Measurements from ENCODE around the gene MPI.
A peak's percentile ranks its signal among the peaks of the same experiment; 100 is the strongest.
"Not testable (repeated sequence)": the region's sequence is repeated elsewhere in the genome, so short reads cannot be mapped to it uniquely, and the experiment has no call there.

The MPI gene

DNA sequence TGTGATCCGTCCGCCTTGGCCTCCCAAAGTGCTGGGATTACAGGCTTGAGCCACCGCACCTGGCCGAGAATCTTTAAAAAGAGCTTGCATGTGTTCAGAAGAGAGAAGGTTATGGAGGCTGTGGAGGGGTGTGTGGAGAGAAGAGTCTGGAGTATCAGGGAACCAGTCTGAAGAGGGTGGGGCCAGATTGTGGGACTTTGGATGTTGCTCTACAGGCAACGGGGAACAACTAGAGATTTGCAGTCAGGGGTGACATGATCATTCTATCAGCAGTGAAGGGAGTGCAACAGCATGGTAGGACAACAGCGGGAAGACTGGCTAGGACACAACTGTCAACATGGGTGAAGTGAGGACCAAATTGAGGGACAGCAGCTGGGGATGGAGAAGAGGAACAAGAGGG is 25.5 kb upstream of the MPI start:
- DNase-seq: no peak

- DNase-seq: no peak
Measured at GRCh38 chr15:74865316-74865715, 24.5 kb upstream of the MPI start.

DNA sequence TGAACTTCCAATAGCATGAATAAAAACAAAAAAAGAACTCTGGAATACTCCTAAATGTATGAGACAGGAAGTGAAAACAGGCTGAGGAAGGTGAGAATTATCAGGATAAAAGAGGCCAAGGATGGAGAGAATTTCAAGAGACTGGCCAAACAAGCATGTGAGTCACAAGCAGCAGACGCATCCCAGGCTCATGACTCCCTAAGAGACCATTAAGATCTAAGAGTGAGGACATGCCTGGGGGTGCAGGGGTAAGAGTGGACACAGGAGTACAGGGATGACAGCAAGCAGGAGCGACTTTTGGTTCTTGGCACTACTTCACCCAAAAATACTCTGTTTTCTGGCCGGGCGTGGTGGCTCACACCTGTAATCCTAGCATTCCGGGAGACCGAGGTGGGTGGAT is 23.8 kb upstream of the MPI start:
- DNase-seq: no peak

GRCh38 chr15:74867466-74868038 is 22.3 kb upstream of the MPI start:
- no peak for DNase-seq

DNA sequence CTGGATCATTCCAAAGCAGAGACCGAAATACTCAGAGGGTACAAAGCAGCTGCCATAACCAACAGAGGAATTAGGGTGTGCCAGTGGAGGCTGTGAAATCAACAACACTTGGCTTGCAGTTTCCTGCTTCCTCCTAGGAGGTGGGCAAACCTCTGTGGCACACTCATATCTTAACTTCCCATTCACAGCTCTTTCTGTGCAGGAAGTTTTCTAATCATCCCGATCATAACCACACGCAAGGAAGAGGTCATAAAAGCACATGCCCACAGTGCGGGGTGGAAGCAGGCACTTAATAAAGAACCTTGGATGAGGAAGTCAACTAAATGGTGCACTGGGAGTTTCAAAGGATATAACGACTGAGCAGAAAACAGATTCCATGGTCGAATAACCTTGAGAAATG is 21.8 kb upstream of the MPI start:
- DNase-seq: no peak

- no peak for DNase-seq
Measured at GRCh38 chr15:74869372-74869725, 20.5 kb upstream of the MPI start.

DNA sequence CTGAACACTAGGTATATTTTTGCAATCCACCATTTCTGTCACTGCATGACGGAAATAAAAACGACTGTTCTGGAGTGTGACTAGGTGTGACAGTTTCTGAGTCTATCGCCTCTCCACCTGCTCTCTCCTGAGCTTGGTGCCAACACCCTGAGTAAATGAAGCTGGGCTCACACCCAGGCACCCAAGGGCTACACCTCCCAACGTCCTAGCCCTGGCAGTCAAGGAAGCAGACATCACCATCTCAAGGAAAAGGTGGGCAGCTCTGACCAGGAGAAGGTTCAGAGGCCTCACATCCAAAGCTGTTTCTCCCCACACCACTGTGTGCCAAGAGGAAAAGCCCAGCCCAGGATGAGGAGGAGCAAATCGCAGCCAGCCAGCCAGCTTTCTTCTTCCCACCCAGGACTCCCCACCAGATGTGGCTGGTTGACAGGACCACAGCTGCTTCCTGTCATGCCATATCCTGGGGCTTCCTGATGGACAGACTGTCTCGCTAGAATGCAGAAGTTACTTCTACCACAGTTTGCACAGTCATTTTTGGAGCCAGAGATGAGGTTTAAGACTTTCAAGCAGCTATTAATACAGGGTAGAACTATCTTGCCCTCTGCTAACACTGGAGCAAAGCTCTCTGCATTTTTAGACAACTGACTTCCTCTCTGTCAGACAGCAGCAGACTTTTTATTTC is 20.0 kb upstream of the MPI start:
- no peak for DNase-seq

DNA sequence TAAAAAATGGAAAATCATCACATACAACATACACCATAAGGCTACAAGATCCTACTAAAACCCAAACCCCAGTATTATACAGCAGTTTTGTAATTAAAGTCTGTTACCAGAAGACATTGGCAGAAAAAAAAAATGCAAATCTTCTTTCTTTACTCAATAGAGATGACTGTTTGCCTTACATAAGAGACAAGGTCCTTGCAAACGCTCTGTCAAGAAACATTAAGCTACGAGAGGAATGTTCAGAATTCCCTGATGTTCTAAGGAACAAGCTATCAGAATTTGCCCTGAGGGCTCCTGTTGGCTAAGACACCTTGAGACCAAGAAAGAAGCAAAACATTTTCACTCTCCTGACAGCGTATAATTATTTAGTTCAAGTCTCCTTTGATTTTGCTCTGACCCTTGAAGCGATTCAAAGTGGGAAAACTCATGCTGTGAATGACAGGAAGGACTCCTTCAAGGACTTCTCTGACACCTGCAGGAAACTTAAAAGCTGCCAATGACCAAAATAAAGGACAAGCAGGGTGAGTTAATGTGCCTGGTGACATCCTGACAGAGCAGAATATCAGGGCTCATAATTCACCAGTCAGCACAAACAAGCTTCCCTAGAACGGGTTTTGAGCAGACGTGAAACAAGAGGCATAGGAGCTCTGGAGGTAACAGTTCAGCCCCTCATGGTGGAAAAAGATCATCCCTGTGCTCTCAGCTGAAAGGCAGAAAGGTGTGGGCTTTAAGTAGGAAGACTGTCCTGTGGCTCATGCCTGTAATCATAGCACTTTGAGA is 19.2 kb upstream of the MPI start:
- DNase-seq: no peak

DNA sequence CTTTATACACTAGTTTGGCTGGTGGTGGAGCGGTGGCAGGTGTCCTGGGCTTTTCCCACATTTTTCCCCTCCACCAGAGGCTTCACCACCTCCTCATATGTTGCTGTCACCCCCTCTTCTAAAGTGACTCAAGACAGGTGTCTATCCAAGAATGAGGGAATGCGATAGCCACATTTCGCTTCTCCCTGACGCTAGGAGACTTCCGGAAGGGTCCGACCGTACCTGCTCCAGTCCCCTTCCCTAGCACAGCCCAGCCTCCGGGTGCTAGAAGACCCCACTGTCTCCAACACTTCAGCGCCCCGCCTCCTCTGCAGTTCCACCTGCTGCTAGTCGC is 17.2 kb upstream of the MPI start:
- no peak for DNase-seq

DNA sequence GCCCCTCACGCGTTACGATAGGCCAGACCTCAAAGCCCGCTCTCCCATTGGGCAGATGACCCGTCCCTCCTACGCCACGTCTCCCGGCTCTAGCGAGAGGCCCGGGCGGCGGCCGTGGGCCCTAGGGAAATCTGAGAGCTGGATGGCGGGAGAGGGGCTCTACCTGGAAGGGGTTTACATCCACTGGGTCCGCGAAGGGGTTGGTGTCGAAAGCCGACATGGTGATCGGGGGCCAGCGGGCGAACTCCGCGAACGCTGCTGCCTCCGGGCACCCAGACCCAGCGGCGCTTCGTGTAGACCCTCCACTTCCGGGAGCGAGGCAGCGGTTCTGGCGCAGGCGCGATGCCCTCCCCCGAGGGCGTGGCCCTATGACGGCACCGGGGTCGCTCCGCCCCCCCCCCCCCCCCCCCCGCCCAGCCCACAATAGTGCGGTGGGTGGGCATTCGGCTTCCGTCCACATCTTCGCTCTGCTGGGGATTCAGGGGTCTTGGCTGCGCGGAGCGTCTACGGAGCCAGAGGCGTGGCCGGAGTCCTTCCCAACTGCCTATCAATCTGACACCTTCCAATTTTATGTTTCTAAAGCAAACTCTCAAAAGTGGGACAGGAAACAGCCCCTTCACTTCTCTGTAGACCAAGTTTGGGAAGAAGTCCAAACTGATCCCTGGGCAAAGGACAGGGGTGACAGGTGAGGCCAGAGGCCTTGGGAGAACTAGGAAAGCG is 16.6 kb upstream of the MPI start, which contains the start of gene SCAMP2:
TSS of gene SCAMP2 (minus strand) at position 330 of the 720 bp plus-strand sequence. CDS start at position 220, 110 bp downstream.
- peak; percentile 79 for DNase-seq

- DNase-seq: no peak
Measured at GRCh38 chr15:74873756-74874424, 16.0 kb upstream of the MPI start.

DNA sequence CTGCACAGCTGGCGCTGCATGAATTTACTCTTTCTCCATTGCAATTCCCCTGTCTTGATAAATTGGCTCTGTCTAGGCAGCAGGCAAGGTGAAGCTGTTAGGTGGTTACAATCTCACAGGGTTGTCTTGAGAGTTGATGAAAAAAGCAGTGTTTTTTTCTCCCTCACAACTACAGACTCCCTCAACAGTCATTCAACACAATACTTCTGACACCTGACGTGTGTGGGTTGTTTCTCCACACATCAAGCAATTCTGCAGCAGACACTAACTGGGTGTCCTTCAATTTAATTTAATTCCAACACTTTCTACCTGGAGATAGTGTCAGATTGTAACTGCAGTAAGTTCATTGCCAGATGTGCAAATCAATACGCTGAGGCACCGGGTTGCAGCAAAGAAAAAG is 11.6 kb upstream of the MPI start:
- no peak for DNase-seq

DNA sequence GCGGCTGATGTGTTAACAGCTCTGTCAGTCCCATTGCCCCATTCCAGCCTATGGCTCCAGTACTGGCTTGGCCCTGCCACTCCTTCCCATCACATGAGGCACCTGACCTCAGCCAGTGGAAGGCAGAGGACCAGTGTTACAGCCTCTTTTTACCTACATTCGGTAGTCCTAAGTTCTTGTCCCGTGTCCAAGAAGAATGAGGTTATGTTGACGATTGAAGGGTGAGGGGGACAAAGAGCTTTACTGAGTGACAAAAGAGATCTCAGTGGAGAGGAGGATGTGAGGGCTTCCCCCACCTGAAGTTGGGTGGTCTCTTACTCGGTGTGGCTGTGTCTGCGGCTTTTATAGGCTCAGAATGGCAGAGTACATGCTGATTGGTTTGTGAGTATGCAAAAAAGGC is 7.3 kb upstream of the MPI start:
- no peak for DNase-seq

DNA sequence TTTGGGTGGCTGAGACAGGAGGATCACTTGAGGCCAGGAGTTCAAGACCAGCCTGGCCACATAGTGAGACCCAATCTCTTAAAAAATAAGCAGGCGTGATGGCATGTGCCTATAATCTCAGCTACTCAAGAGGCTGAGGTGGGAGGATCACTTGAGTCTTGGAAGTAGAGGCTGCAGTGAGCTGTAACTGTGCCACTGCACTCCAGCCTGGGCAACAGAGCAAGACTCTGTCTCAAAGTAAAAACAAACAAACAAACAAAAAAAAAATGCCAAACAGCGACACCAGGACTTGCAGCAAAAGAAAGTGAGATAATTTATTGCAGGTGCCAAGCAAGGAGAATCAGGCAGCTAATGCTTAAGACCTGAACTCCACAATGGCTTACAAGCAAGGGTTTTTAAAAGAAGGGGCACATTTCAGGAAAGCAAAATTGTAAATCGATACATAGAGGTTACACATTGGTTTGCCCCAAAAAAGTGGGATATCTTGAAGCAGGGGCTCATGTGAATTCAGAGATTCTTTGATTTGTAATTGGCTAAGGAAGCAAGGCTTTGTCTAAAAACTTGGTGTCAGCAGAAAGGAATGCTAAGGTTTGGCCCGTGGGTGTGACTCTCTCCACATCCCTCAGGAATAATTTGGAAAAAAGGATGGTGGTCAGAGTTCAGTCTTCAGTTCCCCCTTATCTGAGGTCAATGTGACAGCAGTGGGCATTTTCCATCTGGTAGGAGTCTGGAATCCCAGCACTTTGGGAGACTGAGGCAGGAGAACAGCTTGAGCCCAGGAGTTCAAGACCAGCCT is 5.2 kb upstream of the MPI start:
- DNase-seq: no peak

DNA sequence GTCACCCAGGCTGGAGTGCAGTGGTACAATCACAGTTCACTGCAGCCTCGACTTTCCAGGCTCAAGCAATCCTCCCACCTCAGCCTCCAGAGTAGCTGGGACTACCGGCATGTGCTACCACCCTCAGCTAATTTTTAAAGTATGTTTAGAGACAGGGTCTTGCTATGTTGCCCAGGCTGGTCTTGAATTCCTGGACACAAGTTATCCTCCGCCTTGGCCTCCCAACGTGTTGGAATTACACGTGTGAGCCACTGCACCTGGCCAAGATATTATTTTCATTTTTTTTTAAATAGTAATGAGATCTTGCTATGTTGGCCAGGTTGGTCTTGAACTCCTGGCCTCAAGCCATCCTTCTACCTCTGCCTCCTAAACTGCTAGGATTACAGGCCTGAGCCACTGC is 4.4 kb upstream of the MPI start:
- DNase-seq: no peak

DNA sequence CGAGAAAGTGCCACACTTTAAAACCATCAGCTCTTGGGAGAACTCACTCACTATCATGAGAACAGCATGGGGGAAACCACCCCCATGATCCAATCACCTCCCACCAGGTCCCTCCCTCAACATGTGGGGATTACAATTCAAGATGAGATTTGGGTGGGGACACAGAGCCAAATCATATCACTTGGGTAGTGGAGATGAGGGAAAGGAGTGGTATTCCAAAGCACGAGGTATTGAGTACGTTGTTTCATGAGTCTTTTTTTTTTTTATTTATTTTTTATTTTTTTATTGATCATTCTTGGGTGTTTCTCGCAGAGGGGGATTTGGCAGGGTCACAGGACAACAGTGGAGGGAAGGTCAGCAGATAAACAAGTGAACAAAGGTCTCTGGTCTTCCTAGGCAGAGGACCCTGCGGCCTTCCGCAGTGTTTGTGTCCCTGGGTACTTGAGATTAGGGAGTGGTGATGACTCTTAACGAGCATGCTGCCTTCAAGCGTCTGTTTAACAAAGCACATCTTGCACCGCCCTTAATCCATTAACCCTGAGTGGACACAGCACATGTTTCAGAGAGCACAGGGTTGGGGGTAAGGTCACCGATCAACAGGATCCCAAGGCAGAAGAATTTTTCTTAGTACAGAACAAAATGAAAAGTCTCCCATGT is 2.2 kb upstream of the MPI start:
- not testable (repeated sequence) for DNase-seq

DNA sequence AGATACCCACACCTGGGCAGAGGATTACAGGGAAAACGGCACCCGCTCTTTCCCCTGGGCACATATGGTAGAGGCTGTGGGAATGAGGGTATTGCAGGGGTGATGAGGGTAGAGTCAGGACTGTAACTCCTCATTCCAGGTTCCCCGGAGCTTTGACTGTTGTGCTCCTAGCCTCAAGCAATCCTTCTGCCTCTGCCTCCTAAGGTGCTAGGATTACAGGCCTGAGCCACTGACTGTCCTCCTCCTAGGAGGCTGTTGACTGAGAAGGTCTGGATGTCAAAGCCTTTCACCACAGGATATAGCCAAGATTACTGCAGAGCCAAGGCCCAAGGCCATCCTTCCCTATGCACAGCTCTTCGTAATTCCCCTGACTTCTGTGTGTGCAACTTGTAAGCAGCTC is 1.1 kb upstream of the MPI start:
- no peak for DNase-seq

DNA sequence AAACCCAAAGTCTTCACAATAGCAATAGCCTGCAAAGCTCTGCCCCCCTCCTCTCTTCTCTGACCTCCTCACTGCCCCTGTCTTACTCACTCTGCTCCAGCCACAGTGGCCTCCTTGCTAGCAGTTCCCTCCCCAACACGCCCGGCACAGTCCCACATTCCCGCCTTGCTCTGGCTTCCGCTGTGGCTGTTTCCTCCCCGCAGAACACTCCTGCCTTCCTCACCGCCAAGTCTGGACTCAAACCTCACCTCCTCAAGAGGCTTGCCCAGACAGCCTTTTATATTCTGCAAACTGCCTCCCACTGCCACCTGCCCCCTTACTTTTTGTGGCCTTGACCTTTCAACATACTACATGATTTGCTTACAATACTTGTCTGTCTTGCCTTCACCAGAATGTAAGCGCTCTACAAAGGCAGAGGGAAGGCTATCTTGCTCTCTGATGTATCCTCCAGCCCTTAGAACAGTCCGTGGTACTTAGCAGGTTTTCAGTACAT is 406 bp upstream of the MPI start:
- DNase-seq: no peak

DNA sequence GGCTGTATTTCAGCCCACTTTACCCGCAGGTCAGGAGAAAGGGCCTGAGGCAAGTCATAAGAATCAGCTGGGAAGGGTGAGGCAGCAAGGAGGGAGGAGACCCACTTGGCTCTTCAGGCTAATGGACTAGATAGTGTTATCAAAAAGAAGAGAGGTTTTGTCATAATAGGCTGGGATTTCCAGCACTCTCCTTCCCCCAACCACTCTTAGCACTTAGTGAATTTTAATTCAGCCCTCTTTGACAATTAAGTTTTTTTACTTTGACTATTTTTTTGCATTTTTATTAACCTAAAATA is 771 bp downstream of the MPI start:
- DNase-seq: no peak

DNA sequence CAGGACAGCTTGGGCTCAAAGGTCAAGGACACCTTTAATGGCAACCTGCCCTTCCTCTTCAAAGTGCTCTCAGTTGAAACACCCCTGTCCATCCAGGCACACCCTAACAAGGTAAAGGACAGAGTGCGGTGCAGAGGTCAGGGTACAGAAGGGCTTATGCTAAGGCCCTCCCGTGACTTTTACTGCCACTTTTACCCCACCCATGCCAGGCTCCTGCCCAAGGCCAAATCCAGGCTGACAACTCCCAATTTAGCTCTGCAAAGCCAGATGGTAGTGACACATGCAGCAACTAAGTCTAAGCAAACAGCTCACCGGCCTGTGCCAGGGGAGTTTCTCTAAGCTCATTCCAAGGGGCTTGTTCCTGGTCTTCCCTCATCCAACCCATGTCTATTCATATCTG is 1.6 kb downstream of the MPI start:
- DNase-seq: no peak

GRCh38 chr15:74892313-74892712 is 2.5 kb downstream of the MPI start:
- DNase-seq: no peak

DNA sequence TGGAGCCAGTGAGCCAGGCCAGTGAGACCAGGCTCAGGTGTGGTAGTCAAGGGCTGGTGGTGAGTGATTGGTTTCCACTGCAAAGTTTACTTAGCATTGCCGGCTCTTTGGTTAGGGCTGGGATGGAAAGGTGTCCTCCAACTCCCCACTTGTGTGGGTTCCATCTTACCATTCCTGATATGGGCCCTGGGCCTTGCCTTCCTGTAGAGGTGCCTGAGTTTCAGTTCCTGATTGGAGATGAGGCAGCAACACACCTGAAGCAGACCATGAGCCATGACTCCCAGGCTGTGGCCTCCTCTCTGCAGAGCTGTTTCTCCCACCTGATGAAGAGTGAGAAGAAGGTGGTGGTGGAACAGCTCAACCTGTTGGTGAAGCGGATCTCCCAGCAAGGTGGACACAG is 3.1 kb downstream of the MPI start:
- no peak for DNase-seq
